NB4 (cell line): ENCODE results near the gene FARSA.
"Not testable (repeated sequence)": the region's sequence is repeated elsewhere in the genome, so short reads cannot be mapped to it uniquely, and the experiment has no call there.

Source experiments
- DNase-seq: peaks from one replicate; pipeline ENCODE4 v3.0.0; 2010; ENCODE audit warnings: low read depth
- H3K4me3 ChIP-seq: one replicate; pipeline ENCODE4 v1.5.1; 2011; ENCODE audit warnings: mild to moderate bottlenecking, low read depth, low read length, moderate library complexity
- MAX ChIP-seq: IDR thresholded peaks from 2 replicates; pipeline ENCODE4 v1.6.1; 2011; ENCODE audit warnings: low read depth, low read length
- MYC ChIP-seq: IDR thresholded peaks from 2 replicates; pipeline ENCODE4 v1.6.1; 2011; ENCODE audit warnings: low read depth, low read length
- POLR2A ChIP-seq: IDR thresholded peaks from 2 replicates; pipeline ENCODE4 v1.6.1; 2011; ENCODE audit warnings: mild to moderate bottlenecking; ENCODE audit not compliant: insufficient read length; ENCODE audit errors: extremely low read depth
- TF ChIP-seq, protein P1 (sequence below): IDR thresholded peaks from one replicate; pipeline ENCODE4 v1.5.1; 2012; ENCODE audit warnings: low read depth, low read length

FARSA gene

DNA sequence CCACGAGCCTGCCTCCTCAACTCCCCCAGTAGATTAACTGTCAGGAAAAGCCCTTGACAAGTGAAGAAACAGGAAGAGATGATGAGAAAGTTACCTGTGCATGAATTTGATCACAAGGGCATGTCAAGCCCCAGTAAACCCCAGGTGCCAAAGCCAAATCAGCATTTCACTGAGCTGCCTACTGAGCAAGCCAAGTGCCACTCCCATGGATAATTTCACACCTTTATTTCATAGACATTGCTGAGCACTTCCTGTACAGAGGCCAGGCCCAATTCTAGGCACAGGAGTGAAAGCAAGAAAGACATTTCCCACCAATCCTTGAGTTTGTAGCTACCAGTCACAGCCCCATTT is 21.1 kb upstream of the FARSA start:
- no peak for DNase-seq
- no peak overlapping the region for H3K4me3 ChIP-seq

GRCh38 chr19:12953799-12954611 is 20.5 kb upstream of the FARSA start:
- H3K4me3 ChIP-seq = no peak overlapping the region
- TF ChIP-seq POLR2A = no peak
- TF ChIP-seq MYC = no peak
- TF ChIP-seq, protein P1, sequence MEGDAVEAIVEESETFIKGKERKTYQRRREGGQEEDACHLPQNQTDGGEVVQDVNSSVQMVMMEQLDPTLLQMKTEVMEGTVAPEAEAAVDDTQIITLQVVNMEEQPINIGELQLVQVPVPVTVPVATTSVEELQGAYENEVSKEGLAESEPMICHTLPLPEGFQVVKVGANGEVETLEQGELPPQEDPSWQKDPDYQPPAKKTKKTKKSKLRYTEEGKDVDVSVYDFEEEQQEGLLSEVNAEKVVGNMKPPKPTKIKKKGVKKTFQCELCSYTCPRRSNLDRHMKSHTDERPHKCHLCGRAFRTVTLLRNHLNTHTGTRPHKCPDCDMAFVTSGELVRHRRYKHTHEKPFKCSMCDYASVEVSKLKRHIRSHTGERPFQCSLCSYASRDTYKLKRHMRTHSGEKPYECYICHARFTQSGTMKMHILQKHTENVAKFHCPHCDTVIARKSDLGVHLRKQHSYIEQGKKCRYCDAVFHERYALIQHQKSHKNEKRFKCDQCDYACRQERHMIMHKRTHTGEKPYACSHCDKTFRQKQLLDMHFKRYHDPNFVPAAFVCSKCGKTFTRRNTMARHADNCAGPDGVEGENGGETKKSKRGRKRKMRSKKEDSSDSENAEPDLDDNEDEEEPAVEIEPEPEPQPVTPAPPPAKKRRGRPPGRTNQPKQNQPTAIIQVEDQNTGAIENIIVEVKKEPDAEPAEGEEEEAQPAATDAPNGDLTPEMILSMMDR = no peak
- no peak for TF ChIP-seq MAX
- no peak for DNase-seq

More for the DNA sequence above, 21.1 kb upstream of the FARSA start:
- TF ChIP-seq MYC (no peak), POLR2A (no peak)
- TF ChIP-seq, protein P1 = no peak

DNA sequence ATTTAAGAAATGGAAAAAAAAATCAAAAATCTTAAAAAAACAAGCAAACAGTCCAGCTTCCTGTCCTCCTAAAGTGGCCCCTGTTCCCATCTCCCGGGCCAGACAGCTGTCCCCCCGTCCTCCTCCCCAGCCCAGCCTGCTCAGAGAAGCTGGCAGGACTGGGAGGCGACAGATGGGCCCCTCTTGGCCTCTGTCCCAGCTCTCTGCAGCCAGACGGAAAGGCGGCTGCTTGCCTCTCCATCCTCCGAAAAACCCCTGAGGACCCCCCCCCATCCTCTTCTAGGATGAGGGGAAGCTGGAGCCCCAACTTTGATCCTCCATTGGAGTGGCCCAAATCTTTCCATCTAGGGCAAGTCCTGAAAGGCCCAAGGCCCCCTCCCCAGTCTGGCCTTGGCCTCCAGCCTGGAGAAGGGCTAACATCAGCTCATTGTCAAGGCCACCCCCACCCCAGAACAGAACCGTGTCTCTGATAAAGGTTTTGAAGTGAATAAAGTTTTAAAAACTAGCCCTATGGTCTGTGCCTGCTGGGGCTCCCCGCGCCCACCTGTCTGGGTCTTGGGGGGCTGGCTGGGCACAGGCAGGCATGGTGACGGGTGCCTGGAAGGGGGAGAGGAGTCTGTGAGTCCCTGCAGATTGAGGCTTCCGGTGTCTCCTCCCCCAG is 19.8 kb upstream of the FARSA start:
- no peak overlapping the region for H3K4me3 ChIP-seq
- no peak for DNase-seq
- no peak for TF ChIP-seq POLR2A
- TF ChIP-seq, protein P1 = no peak
- no peak for TF ChIP-seq MAX
- TF ChIP-seq MYC = no peak

- no peak for TF ChIP-seq MAX
- TF ChIP-seq MYC = no peak
- TF ChIP-seq, protein P1 = no peak
- no peak for TF ChIP-seq POLR2A
- no peak for DNase-seq
- no peak overlapping the region for H3K4me3 ChIP-seq
Observed at GRCh38 chr19:12952488-12953137, 19.1 kb upstream of the FARSA start.

GRCh38 chr19:12952050-12952449 is 18.5 kb upstream of the FARSA start:
- not testable (repeated sequence) for H3K4me3 ChIP-seq, DNase-seq

GRCh38 chr19:12949363-12950283 is 16.1 kb upstream of the FARSA start:
- no peak for DNase-seq
- no peak for TF ChIP-seq POLR2A
- TF ChIP-seq MYC = no peak
- no peak overlapping the region for H3K4me3 ChIP-seq
